Erythroblast (primary cell): ENCODE data around the gene GOLGA6L9.
"Not testable (repeated sequence)": the region's sequence is repeated elsewhere in the genome, so short reads cannot be mapped to it uniquely, and the experiment has no call there.

Experiments used
- GATA1 ChIP-seq: IDR thresholded peaks from 2 replicates; pipeline ENCODE4 v1.6.1; 2011; ENCODE audit warnings: low read depth, mild to moderate bottlenecking, control low read depth, low read length, moderate library complexity
- POLR2A ChIP-seq: IDR thresholded peaks from 2 replicates; pipeline ENCODE4 v1.6.1; 2011; ENCODE audit warnings: mild to moderate bottlenecking, low read length

- not testable (repeated sequence) for TF ChIP-seq POLR2A, GATA1
Observed at GRCh38 chr15:82472269-82472982, 42.8 kb downstream of the GOLGA6L9 start.
